Endothelial cell of umbilical vein (primary cell): ENCODE measurements around the gene KCMF1. TPM values are rescaled to one million over a fixed set of nuclear protein-coding genes. Genes with fewer than 3 reads are reported as not detected.

Experiments
- BruUV-seq: library from RNA; stranded (reverse); fragments of 400-500 nt; replicated peaks from 2 replicates; lab custom pipeline; 2021; lab: Mats Ljungman, UMichigan
- CTCF ChIA-PET: fragments of 300-600, 350-600 bp; sonication (Branson Sonifier 250); formaldehyde crosslinking; loops from one replicate; lab custom pipeline; 2021; ENCODE audit warnings: antibody characterized with exemption, inconsistent platforms; lab: Charles Lee
- POLR2A ChIA-PET: fragments of 300-600, 350-600 bp; sonication (Branson Sonifier 250); formaldehyde crosslinking; loops from one replicate; lab custom pipeline; 2021; ENCODE audit warnings: antibody characterized with exemption, inconsistent platforms; lab: Charles Lee
- DNase-seq: peaks from one replicate; pipeline ENCODE4 v3.0.0-alpha.2; 2011; ENCODE audit warnings: low read depth, low spot score
- FAIRE-seq: peaks from 2 replicates; lab custom pipeline; 2011; peaks lifted over from hg19 to GRCh38; lab: Jason Lieb, UNC
- H2AFZ ChIP-seq: 2 replicates; pipeline ENCODE4 v1.6.0; 2012; ENCODE audit warnings: low read depth, low read length, control low read depth, inconsistent platforms
- H3K27ac ChIP-seq: 2 replicates; pipeline ENCODE4 v1.5.1; 2011; ENCODE audit warnings: low read depth, mild to moderate bottlenecking, control low read depth, low read length, moderate library complexity; ENCODE audit not compliant: insufficient read depth
- H3K27me3 ChIP-seq, 2 experiments: 2 replicates each; pipeline versions ENCODE4 v1.6.0 to v1.6.1; 2011; ENCODE audit warnings: low read length in 2 of 2, mixed read lengths in 1 of 2; ENCODE audit not compliant: control insufficient read depth in 2 of 2, insufficient read depth in 2 of 2
- H3K36me3 ChIP-seq, 2 experiments: 2 replicates in 1 of 2; 3 replicates in 1 of 2; pipeline ENCODE4 v1.5.1; 2011; ENCODE audit warnings: low read length in 2 of 2, mild to moderate bottlenecking in 1 of 2, moderate library complexity in 1 of 2; ENCODE audit not compliant: control insufficient read depth in 2 of 2, insufficient read depth in 2 of 2; ENCODE audit errors: extremely low read depth in 1 of 2
- H3K4me1 ChIP-seq: 3 replicates; pipeline ENCODE4 v1.5.1; 2011; ENCODE audit warnings: mild to moderate bottlenecking, low read length; ENCODE audit not compliant: control insufficient read depth, insufficient read depth; ENCODE audit errors: extremely low read depth
- H3K4me2 ChIP-seq: 2 replicates; pipeline ENCODE4 v1.6.1; 2011; ENCODE audit warnings: low read length, control low read depth, mixed read lengths; ENCODE audit not compliant: insufficient read depth
- H3K4me3 ChIP-seq, 3 experiments: fragments of 200-600 bp in 1 of 3; sonication (generic), shearing (Covaris generic) in 1 of 3; replicated peaks in 1 of 3; 2 replicates each; pipeline ENCODE4 v1.5.1; 2011 to 2016; ENCODE audit warnings: control low read depth in 3 of 3, low read length in 3 of 3, mild to moderate bottlenecking in 2 of 3, inconsistent platforms in 1 of 3, low read depth in 1 of 3, moderate library complexity in 1 of 3; ENCODE audit not compliant: insufficient read depth in 1 of 3
- H3K79me2 ChIP-seq: 2 replicates; pipeline ENCODE4 v1.6.0; 2012; ENCODE audit warnings: low read length, inconsistent platforms; ENCODE audit not compliant: control insufficient read depth, insufficient read depth
- H3K9ac ChIP-seq: replicated peaks from 2 replicates; pipeline ENCODE3; 2011; ENCODE audit warnings: low read length, control low read depth; ENCODE audit not compliant: insufficient read depth; ENCODE audit errors: extremely low read depth
- H3K9me1 ChIP-seq: replicated peaks from 3 replicates; pipeline ENCODE4 v1.6.0; 2011; ENCODE audit warnings: mild to moderate bottlenecking, low read length; ENCODE audit not compliant: control insufficient read depth, insufficient read depth; ENCODE audit errors: extremely low read depth
- H3K9me3 ChIP-seq: replicated peaks from 2 replicates; pipeline ENCODE4 v1.5.1; 2012; ENCODE audit warnings: low read length, inconsistent platforms; ENCODE audit not compliant: control insufficient read depth, insufficient read depth
- H4K20me1 ChIP-seq: replicated peaks from 2 replicates; pipeline ENCODE3; 2011; ENCODE audit warnings: mild to moderate bottlenecking, low read length; ENCODE audit not compliant: control insufficient read depth, insufficient read depth; ENCODE audit errors: extremely low read depth
- CTCF ChIP-seq, 2 donors: IDR thresholded peaks; 1 replicate in 1 of 2; 2 replicates in 1 of 2; pipeline ENCODE4 v1.5.1; 2011; ENCODE audit warnings: low read length in 2 of 2, mild to moderate bottlenecking in 2 of 2, moderate library complexity in 2 of 2, control low read depth in 1 of 2, inconsistent platforms in 1 of 2, low read depth in 1 of 2; ENCODE audit not compliant: insufficient read depth in 1 of 2; ENCODE audit errors: extremely low read depth in 1 of 2
- EZH2 ChIP-seq: IDR thresholded peaks from 2 replicates; pipeline ENCODE4 v1.6.1; 2012; ENCODE audit warnings: borderline replicate concordance, low read depth, mild to moderate bottlenecking, moderate library complexity, low read length, inconsistent platforms; ENCODE audit not compliant: severe bottlenecking
- FOS ChIP-seq: IDR thresholded peaks from 2 replicates; pipeline ENCODE4 v1.6.1; 2011; ENCODE audit warnings: mild to moderate bottlenecking, low read length, moderate library complexity, borderline replicate concordance; ENCODE audit not compliant: insufficient read depth
- GATA2 ChIP-seq: IDR thresholded peaks from 2 replicates; pipeline ENCODE4 v1.7.0; 2011; ENCODE audit warnings: low read depth, mild to moderate bottlenecking, moderate library complexity, mixed read lengths, low read length; ENCODE audit not compliant: insufficient read length, insufficient read depth
- JUN ChIP-seq: IDR thresholded peaks from 2 replicates; pipeline ENCODE4 v1.6.1; 2011; ENCODE audit warnings: borderline replicate concordance, low read depth; ENCODE audit not compliant: insufficient read length, insufficient read depth
- MAX ChIP-seq: IDR thresholded peaks from 2 replicates; pipeline ENCODE4 v1.6.1; 2011; ENCODE audit not compliant: insufficient read depth, insufficient read length
- MYC ChIP-seq: IDR thresholded peaks from one replicate; pipeline ENCODE4 v1.6.1; 2011; ENCODE audit warnings: mild to moderate bottlenecking, low read depth, low read length
- POLR2A ChIP-seq: IDR thresholded peaks from 2 replicates; pipeline ENCODE4 v1.6.1; 2012; ENCODE audit warnings: low read depth, mild to moderate bottlenecking, control low read depth, low read length
- POLR2AphosphoS5 ChIP-seq: IDR thresholded peaks from 2 replicates; pipeline ENCODE4 v1.6.1; 2012; ENCODE audit warnings: low read depth, mild to moderate bottlenecking, control low read depth, low read length, moderate library complexity; ENCODE audit not compliant: insufficient read depth
- dilution Hi-C: fragments of 300-500 bp; cut with MboI; formaldehyde crosslinking; loops from one replicate; pipeline ENCODE4 v1.15.0; 2019; ENCODE audit warnings: low sequenced_read_pairs; ENCODE audit not compliant: extremely low pct_ligation_motif_present
- intact Hi-C: fragments of 100-400 bp; cut with micrococcal nuclease; formaldehyde crosslinking; loops from one replicate; pipeline ENCODE4 v1.10.0; 2022
- polyA plus RNA-seq, 4 experiments: library from polyadenylated mRNA; depleted of rRNA in 3 of 4; stranded (reverse) in 3 of 4; unstranded in 1 of 4; fragments of >200 nt; gene quantifications; 2 replicates each; pipeline versions ENCODE4 v1.2.1 to v1.2.3, GENCODE V29; 2011 to 2012; ENCODE audit warnings: missing spikeins in 1 of 4
- total RNA-seq: library from RNA; stranded (reverse); gene quantifications from 2 replicates; pipeline ENCODE4 v1.2.3, GENCODE V29; 2021

KCMF1 gene
- total and polyA plus RNA-seq, 2 donors (not counting 3 experiments of a cell fraction or from before 2014, with no cell fraction given) = 49.3 to 78.4 TPM

- CTCF ChIA-PET = interaction anchor here (0.6 to 1.4 kb wide), 3 partner anchors 10 to 104 kb away, joined by 3 to 4 read pairs (median 3); no protein-coding TSS in a partner anchor
- DNase-seq = no peak
- H3K27me3 ChIP-seq = no peaks in the 10 kb centered on the region
- H3K9me1 ChIP-seq = no peaks in the 10 kb centered on the region
- intact Hi-C loops (no loop called here), dilution Hi-C loops (no loop called here)
- H4K20me1 ChIP-seq = peaks cover 18% of the 10 kb centered on the region
- no peak overlapping the region for H3K4me3 ChIP-seq
- peaks cover 87% of the 10 kb centered on the region for H3K79me2 ChIP-seq
- no peak overlapping the region for H3K9ac ChIP-seq
- TF ChIP-seq EZH2 (no peak), POLR2AphosphoS5 (no peak), MYC (no peak), FOS (no peak), JUN (no peak), MAX (no peak), CTCF (IDR thresholded peaks at IDR 0.05; ENCODE audit: extremely low read depth in 1 of 2, insufficient read depth in 1 of 2, low read depth in 1 of 2, low read length in 2 of 2) (no peak), GATA2 (no peak), POLR2A (no peak)
- POLR2A ChIA-PET = no interaction called here
- no peak overlapping the region for H3K4me2 ChIP-seq
- no peak overlapping the region for H2AFZ ChIP-seq
- H3K36me3 ChIP-seq = no peaks in the 10 kb centered on the region
- no peak for FAIRE-seq
- BruUV-seq = no TSS peak
- H3K4me1 ChIP-seq = peaks cover 10% of the 10 kb centered on the region
- no peaks in the 10 kb centered on the region for H3K9me3 ChIP-seq
- no peak overlapping the region for H3K27ac ChIP-seq
Measured at GRCh38 chr2:85010404-85010803, 39.4 kb downstream of the KCMF1 start.
